Stimulated activated CD8-positive, alpha-beta memory T cell treated with anti-CD3 and anti-CD28 coated beads, Interleukin-12 subunit alpha, Interleukin-12 subunit beta, amount 100 ng/mL, for 24 hours (primary cell): ENCODE results near the gene STMN3.

ENCODE experiments used
- DNase-seq: peaks from one replicate; pipeline ENCODE4 v3.0.0-alpha.2; 2020; ENCODE audit errors: extremely low read depth

Gene STMN3

GRCh38 chr20:63692436-63693082 is 39.3 kb upstream of the STMN3 start:
- no peak for DNase-seq

- DNase-seq, result no peak
Measured at GRCh38 chr20:63691711-63692435, 38.6 kb upstream of the STMN3 start.

GRCh38 chr20:63690898-63691710 is 37.9 kb upstream of the STMN3 start:
- no peak for DNase-seq

GRCh38 chr20:63690003-63690897 is 37.0 kb upstream of the STMN3 start:
- DNase-seq, result no peak

- DNase-seq, result no peak
Measured at GRCh38 chr20:63689046-63690002, 36.1 kb upstream of the STMN3 start.

GRCh38 chr20:63688228-63689045 is 35.2 kb upstream of the STMN3 start:
- DNase-seq, result no peak

- DNase-seq, result no peak
Measured at GRCh38 chr20:63687419-63688178, 34.4 kb upstream of the STMN3 start.

GRCh38 chr20:63686492-63687321 is 33.5 kb upstream of the STMN3 start:
- DNase-seq, result no peak

GRCh38 chr20:63686094-63686491 is 32.9 kb upstream of the STMN3 start:
- DNase-seq, result no peak

- DNase-seq, result no peak
Measured at GRCh38 chr20:63685269-63686026, 32.2 kb upstream of the STMN3 start.

GRCh38 chr20:63682384-63683139 is 29.3 kb upstream of the STMN3 start:
- DNase-seq, result no peak

- DNase-seq, result no peak
Measured at GRCh38 chr20:63681609-63682142, 28.5 kb upstream of the STMN3 start.

GRCh38 chr20:63680857-63681608 is 27.8 kb upstream of the STMN3 start:
- no peak for DNase-seq

GRCh38 chr20:63680427-63680826 is 27.2 kb upstream of the STMN3 start:
- DNase-seq, result no peak

GRCh38 chr20:63679799-63680305 is 26.6 kb upstream of the STMN3 start:
- DNase-seq, result no peak
